DOHH2 (cell line): ENCODE measurements around the gene ATP8B4.

ENCODE experiments used
- H3F3A ChIP-seq: fragments of 200-600 bp; sonication (generic), shearing (Covaris generic); 2 replicates; pipeline ENCODE4 v1.6.0; 2016; ENCODE audit warnings: antibody characterized with exemption, mild to moderate bottlenecking; ENCODE audit not compliant: control insufficient read depth, insufficient read depth
- H3K27ac ChIP-seq: fragments of 200-600 bp; sonication (generic); 2 replicates; pipeline ENCODE4 v1.5.1; 2014; ENCODE audit warnings: low read depth, mild to moderate bottlenecking, low read length, moderate library complexity
- H3K27me3 ChIP-seq: fragments of 200-600 bp; sonication (generic); 2 replicates; pipeline ENCODE4 v1.6.1; 2014; ENCODE audit warnings: mild to moderate bottlenecking, low read length, mixed read lengths; ENCODE audit not compliant: control insufficient read depth
- H3K36me3 ChIP-seq: fragments of 200-600 bp; sonication (generic); 2 replicates; pipeline ENCODE4 v1.6.1; 2014; ENCODE audit warnings: mild to moderate bottlenecking, low read length, moderate library complexity, mixed read lengths; ENCODE audit not compliant: control insufficient read depth
- H3K4me1 ChIP-seq: fragments of 200-600 bp; sonication (generic); 2 replicates; pipeline ENCODE4 v1.6.1; 2014; ENCODE audit warnings: mild to moderate bottlenecking, low read length, mixed read lengths; ENCODE audit not compliant: control insufficient read depth
- H3K4me2 ChIP-seq: fragments of 200-600 bp; sonication (generic); 2 replicates; pipeline ENCODE4 v1.6.0; 2014; ENCODE audit warnings: mild to moderate bottlenecking, low read length, moderate library complexity
- H3K4me3 ChIP-seq: fragments of 200-600 bp; sonication (generic); 2 replicates; pipeline ENCODE4 v1.5.1; 2014; ENCODE audit warnings: mild to moderate bottlenecking, low read length, mixed read lengths
- H3K79me2 ChIP-seq: fragments of 200-600 bp; sonication (generic); 2 replicates; pipeline ENCODE4 v1.6.1; 2014; ENCODE audit warnings: mild to moderate bottlenecking, low read length, mixed read lengths; ENCODE audit not compliant: control insufficient read depth
- H3K9me2 ChIP-seq: fragments of 200-600 bp; sonication (generic); replicated peaks from 2 replicates; pipeline ENCODE4 v1.6.1; 2014; ENCODE audit warnings: mild to moderate bottlenecking, low read length, mixed read lengths; ENCODE audit not compliant: control insufficient read depth
- H3K9me3 ChIP-seq: fragments of 200-600 bp; sonication (generic); 2 replicates; pipeline ENCODE4 v1.6.1; 2014; ENCODE audit warnings: antibody characterized with exemption, low read length, mixed read lengths; ENCODE audit not compliant: control insufficient read depth, insufficient read depth
- H4K20me1 ChIP-seq: fragments of 200-600 bp; sonication (generic); 2 replicates; pipeline ENCODE4 v1.6.0; 2014; ENCODE audit warnings: low read depth, mild to moderate bottlenecking, antibody characterized with exemption, low read length, moderate library complexity; ENCODE audit not compliant: control insufficient read depth, insufficient read depth
- EZH2phosphoT487 ChIP-seq: fragments of 200-600 bp; sonication (generic); IDR thresholded peaks from 2 replicates; pipeline ENCODE4 v1.6.1; 2017; ENCODE audit warnings: borderline replicate concordance, mild to moderate bottlenecking, antibody characterized with exemption, low read length, moderate library complexity, mixed read lengths
- TF ChIP-seq, protein P1 (sequence below): fragments of 200-600 bp; sonication (generic); IDR thresholded peaks from one replicate; pipeline ENCODE4 v1.5.1; 2014; ENCODE audit warnings: antibody characterized with exemption, mild to moderate bottlenecking, low read depth, low read length; ENCODE audit not compliant: poor library complexity, severe bottlenecking

The ATP8B4 gene

DNA sequence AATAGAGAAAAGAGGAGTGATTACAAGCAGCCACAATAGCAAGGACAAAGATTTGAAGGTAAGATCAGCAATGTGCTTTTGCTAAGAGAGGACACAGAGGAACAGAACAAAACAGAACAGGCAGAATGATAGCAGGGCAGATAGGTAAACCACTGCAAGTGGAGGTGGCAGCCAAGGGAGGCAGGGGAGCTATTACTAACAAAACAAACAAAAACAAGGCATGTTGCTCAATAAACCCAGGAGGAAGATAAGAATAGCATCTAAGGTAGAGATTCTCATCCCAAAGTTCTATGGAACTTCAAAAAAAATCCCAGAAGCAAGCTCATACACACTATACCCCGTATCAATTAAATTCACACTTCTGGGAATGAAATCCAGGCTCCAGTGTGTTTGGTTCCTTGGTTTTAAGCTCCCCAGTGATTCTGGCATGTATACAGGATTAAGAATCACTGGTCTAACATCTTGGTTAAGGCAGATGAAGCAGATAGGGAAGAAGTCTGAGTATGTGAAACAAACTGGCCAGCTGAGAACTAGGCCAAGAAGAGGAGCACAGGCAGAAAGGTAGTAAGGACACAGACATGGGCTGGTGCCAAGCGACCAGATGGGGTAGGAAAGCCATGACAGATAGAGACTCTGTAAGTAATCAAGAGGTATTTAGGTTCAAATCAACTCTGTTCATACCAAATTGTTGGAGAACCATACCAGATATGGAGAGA is 309.0 kb downstream of the ATP8B4 start:
- Histone ChIP-seq H3K4me3 (no peak overlapping the region), H3K79me2 (no peaks in the 10 kb centered on the region), H3K9me3 (no peaks in the 10 kb centered on the region), H3K9me2 (no peaks in the 10 kb centered on the region), H3K27ac (no peak overlapping the region), H3K36me3 (no peaks in the 10 kb centered on the region), H4K20me1 (no peaks in the 10 kb centered on the region), H3K27me3 (no peaks in the 10 kb centered on the region), H3F3A (no peaks in the 10 kb centered on the region), H3K4me1 (no peaks in the 10 kb centered on the region), H3K4me2 (no peak overlapping the region)
- TF ChIP-seq EZH2phosphoT487, result no peak

DNA sequence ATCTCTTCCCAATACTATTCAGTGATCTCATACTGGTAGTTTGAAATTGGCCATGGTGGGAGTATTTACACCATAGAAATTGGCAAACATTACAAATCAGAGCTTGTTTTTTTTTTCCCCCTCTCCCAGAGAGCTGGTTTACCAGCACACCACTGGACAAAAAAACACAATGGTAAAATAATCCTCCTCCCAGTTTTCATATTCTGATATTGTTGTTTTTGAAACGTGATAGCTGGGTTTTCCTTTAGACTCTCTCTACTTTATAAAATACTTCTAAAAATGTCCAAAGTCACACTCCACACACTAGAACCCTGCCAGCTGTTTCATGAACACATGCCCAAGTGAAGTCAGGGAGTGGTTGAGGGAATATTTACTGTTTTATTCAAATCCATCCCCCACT is 310.7 kb downstream of the ATP8B4 start:
- no peaks in the 10 kb centered on the region for H3K79me2 ChIP-seq
- H3K27ac ChIP-seq, result no peak overlapping the region
- H3K36me3 ChIP-seq, result no peaks in the 10 kb centered on the region
- H3K4me3 ChIP-seq, result no peak overlapping the region
- H3K9me2 ChIP-seq, result no peaks in the 10 kb centered on the region
- TF ChIP-seq, protein P1, sequence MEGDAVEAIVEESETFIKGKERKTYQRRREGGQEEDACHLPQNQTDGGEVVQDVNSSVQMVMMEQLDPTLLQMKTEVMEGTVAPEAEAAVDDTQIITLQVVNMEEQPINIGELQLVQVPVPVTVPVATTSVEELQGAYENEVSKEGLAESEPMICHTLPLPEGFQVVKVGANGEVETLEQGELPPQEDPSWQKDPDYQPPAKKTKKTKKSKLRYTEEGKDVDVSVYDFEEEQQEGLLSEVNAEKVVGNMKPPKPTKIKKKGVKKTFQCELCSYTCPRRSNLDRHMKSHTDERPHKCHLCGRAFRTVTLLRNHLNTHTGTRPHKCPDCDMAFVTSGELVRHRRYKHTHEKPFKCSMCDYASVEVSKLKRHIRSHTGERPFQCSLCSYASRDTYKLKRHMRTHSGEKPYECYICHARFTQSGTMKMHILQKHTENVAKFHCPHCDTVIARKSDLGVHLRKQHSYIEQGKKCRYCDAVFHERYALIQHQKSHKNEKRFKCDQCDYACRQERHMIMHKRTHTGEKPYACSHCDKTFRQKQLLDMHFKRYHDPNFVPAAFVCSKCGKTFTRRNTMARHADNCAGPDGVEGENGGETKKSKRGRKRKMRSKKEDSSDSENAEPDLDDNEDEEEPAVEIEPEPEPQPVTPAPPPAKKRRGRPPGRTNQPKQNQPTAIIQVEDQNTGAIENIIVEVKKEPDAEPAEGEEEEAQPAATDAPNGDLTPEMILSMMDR, result no peak
- TF ChIP-seq EZH2phosphoT487, result no peak
- H4K20me1 ChIP-seq, result no peaks in the 10 kb centered on the region
- H3K4me2 ChIP-seq, result no peak overlapping the region
- no peaks in the 10 kb centered on the region for H3K27me3 ChIP-seq
- H3K4me1 ChIP-seq, result no peaks in the 10 kb centered on the region
- no peaks in the 10 kb centered on the region for H3F3A ChIP-seq
- no peaks in the 10 kb centered on the region for H3K9me3 ChIP-seq
